ENCODE measurements around the gene CEACAM16. TPM values are rescaled to one million over a fixed set of nuclear protein-coding genes. Genes with fewer than 3 reads are reported as not detected.

The CEACAM16 gene
- total and polyA plus RNA-seq, 7 donors: 0.03 to 0.08 TPM; not detected in 5

GRCh38 chr19:44689290-44690130, 9.4 kb upstream of the CEACAM16 start:
- Histone ChIP-seq H3K4me1 (peaks cover 3% of the 10 kb centered on the region), H3K36me3 (ENCODE audit: insufficient read depth in 1 of 2, low read depth in 1 of 2) (no peaks in the 10 kb centered on the region), H3K9me3 (no peaks in the 10 kb centered on the region), H3K4me3 (no peak overlapping the region), H3K27me3 (ENCODE audit: insufficient read depth in 3 of 3, low read length in 2 of 3) (no peaks in the 10 kb centered on the region), H3K27ac (no peak overlapping the region)
- intact Hi-C loops (cut with DNase I): loop anchor here in 1 of 2 donors (1.0 to 5.0 kb wide), 3 partner anchors 33 to 156 kb away; no protein-coding TSS in a partner anchor
- peak; percentile 73 to 86 for DNase-seq
- WGBS, 3 donors: 34 to 45% (median 39%) methylated on average over 10 to 11 of the region's 11 CpGs
- TF ChIP-seq, protein P1, sequence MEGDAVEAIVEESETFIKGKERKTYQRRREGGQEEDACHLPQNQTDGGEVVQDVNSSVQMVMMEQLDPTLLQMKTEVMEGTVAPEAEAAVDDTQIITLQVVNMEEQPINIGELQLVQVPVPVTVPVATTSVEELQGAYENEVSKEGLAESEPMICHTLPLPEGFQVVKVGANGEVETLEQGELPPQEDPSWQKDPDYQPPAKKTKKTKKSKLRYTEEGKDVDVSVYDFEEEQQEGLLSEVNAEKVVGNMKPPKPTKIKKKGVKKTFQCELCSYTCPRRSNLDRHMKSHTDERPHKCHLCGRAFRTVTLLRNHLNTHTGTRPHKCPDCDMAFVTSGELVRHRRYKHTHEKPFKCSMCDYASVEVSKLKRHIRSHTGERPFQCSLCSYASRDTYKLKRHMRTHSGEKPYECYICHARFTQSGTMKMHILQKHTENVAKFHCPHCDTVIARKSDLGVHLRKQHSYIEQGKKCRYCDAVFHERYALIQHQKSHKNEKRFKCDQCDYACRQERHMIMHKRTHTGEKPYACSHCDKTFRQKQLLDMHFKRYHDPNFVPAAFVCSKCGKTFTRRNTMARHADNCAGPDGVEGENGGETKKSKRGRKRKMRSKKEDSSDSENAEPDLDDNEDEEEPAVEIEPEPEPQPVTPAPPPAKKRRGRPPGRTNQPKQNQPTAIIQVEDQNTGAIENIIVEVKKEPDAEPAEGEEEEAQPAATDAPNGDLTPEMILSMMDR (IDR thresholded peaks at IDR 0.05): peak; percentile 88
- ATAC-seq: peak; percentile 59 to 77 (median 67)

GRCh38 chr19:44690131-44690440, 8.9 kb upstream of the CEACAM16 start:
- 81 to 96% (median 91%) methylated on average over 3 of the region's 3 CpGs for WGBS, 3 donors
- no peaks in the 10 kb centered on the region for H3K27me3 ChIP-seq (ENCODE audit: insufficient read depth in 3 of 3, low read length in 2 of 3)
- intact Hi-C loops (cut with DNase I): no loop called here
- no peak overlapping the region for H3K27ac ChIP-seq
- peaks cover 3% of the 10 kb centered on the region for H3K4me1 ChIP-seq
- no peaks in the 10 kb centered on the region for H3K36me3 ChIP-seq (ENCODE audit: insufficient read depth in 1 of 2, low read depth in 1 of 2)
- H3K4me3 ChIP-seq: no peak overlapping the region
- DNase-seq (no peak), ATAC-seq (no peak)
- TF ChIP-seq, protein P1 (IDR thresholded peaks at IDR 0.05): no peak
- no peaks in the 10 kb centered on the region for H3K9me3 ChIP-seq

DNA sequence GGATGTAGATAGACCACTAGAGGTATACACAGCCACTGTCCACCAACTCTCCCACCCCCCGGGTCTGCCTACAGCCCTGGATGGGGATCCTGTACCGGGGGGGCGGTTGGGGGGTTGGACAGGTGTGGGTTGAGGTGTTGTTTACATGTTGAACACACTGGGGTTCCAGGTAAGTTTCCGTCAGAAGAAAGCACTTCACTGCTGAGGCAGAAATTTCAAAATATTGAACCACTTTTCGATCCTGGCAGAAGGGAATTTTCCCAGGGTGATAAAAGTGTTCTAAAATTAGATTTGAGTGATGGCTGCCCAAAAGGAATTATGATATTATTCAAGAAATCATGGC, 6.6 kb upstream of the CEACAM16 start:
- H3K27ac ChIP-seq: no peak overlapping the region
- WGBS, 3 donors: 61 to 75% (median 63%) methylated on average over 5 of the region's 5 CpGs
- no peak overlapping the region for H3K4me3 ChIP-seq
- no peaks in the 10 kb centered on the region for H3K9me3 ChIP-seq
- DNase-seq: no peak
- intact Hi-C loops (cut with DNase I): no loop called here
- TF ChIP-seq, protein P1 (IDR thresholded peaks at IDR 0.05): no peak
- H3K36me3 ChIP-seq (ENCODE audit: insufficient read depth in 1 of 2, low read depth in 1 of 2): no peaks in the 10 kb centered on the region
- H3K4me1 ChIP-seq: peaks cover 3% of the 10 kb centered on the region
- ATAC-seq: no peak
- no peaks in the 10 kb centered on the region for H3K27me3 ChIP-seq (ENCODE audit: insufficient read depth in 3 of 3, low read length in 2 of 3)

DNA sequence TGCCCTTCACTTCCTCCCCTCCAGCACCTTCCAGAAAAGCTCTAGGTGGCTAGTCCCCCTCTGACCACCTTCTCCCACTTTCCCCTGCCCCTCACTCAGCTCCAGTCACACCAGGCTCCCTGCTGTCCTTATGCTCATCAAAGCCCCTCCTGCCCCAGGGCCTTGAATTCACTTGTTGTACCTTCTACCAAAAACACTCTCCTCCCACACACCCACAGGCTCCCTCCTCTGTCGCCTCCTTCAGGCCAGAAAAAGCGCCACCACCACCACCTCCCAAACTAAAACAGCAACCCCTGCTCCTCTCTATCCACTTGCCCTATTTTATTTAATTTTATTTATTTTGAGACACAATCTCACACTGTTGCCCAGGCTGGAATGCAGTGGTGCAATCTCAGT, 4.8 kb upstream of the CEACAM16 start:
- Histone ChIP-seq H3K4me3 (no peak overlapping the region), H3K9me3 (no peaks in the 10 kb centered on the region), H3K4me1 (peaks cover 3% of the 10 kb centered on the region), H3K27me3 (ENCODE audit: insufficient read depth in 3 of 3, low read length in 2 of 3) (no peaks in the 10 kb centered on the region), H3K27ac (no peak overlapping the region), H3K36me3 (ENCODE audit: insufficient read depth in 1 of 2, low read depth in 1 of 2) (no peaks in the 10 kb centered on the region)
- TF ChIP-seq, protein P1 (IDR thresholded peaks at IDR 0.05): no peak
- ATAC-seq (no peak), DNase-seq (no peak)
- intact Hi-C loops (cut with DNase I): no loop called here
- WGBS, 3 donors: 75 to 94% (median 81%) methylated on average over 2 of the region's 2 CpGs

Measured in psoas muscle (tissue), 8 donors.